KBM-7 (cell line): ENCODE measurements around the gene SEZ6.
A peak's percentile ranks its signal among the peaks of the same experiment; 100 is the strongest.

Experiments used
- DNase-seq: peaks from one replicate; pipeline ENCODE4 v3.0.0-alpha.2; 2015
- in situ Hi-C: fragments of 300-500 bp; cut with MboI; formaldehyde crosslinking; loops from 2 replicates; pipeline ENCODE4 v1.14.3; 2020; ENCODE audit warnings: low sequenced_read_pairs, low pct_unique_long_range_greater_than_20kb, mixed read lengths

The SEZ6 gene

DNA sequence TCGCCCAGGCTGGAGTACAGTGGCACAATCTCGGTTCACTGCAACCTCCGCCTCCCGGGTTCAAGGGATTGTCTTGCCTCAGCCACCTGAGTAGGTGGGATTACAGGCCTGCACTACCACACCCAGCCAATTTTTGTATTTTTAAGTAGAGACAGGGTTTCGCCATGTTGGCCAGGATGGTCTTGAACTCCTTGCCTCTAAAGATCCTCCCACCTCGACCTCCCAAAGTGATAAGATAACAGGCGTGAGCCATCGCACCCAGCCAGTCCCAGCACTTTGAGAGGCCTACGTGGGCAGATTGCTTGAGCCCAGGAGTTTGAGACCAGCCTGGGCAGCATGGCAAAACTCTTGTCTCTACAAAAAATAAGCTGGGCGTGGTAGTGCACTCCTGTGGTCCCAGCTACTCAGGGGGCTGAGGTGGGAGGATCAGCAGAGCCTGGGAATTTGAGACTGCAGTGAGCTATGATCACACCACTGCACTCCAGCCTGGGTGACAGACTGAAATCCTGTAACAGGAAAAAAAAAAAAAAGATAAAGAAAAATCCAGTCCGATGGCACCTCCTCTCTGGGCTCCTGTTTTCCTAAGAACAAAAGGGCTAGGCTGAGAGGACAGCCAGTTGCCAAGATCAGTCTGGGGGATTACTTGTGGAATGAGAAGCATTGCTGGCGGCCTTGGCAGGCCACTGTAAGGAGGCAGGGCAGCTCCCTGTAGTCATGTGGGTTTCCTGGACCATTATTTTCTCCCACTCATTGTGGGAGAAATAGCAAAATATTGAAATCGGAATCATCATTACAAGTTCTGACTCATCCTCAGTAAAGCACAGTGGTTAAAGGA, 34.1 kb upstream of the SEZ6 start:
- in situ Hi-C loops, result no loop called here
- no peak for DNase-seq

DNA sequence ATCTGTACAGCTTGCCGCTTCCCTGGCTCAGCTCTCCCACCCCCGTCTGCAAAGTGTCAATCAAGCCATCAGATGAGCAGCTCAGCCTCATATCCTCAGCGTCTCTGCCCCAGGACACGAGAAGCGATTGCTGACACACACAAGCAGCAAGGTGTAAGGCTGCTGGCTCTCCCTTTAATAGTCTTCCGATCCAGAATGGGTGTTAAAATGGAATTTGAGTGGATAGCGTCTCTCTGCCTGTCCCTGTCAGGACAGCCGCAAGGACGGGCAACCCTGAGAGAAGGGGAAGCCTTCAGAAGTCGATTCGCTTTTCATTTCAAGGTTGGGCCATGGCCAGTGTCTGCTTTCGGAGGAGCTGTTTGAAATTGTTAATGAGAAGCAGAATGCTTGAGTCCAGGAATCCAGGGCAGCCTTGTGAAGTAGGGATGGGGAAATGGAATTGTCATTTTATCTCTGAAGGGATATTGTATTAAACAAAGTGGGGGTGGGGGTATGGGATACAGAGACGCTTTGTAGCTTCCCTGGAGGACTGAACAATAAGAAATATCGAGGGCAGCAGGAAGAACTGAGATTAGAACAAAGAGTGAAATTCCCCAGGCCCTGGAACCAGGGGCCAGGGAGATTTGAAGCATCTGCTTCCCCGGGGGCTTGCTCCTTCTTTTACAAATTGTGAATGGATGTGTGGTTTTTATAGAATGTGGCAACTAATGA, 32.4 kb upstream of the SEZ6 start:
- DNase-seq, result no peak
- in situ Hi-C loops, result no loop called here

GRCh38 chr17:29037739-29038084, 31.9 kb upstream of the SEZ6 start:
- no peak for DNase-seq
- in situ Hi-C loops, result no loop called here

DNA sequence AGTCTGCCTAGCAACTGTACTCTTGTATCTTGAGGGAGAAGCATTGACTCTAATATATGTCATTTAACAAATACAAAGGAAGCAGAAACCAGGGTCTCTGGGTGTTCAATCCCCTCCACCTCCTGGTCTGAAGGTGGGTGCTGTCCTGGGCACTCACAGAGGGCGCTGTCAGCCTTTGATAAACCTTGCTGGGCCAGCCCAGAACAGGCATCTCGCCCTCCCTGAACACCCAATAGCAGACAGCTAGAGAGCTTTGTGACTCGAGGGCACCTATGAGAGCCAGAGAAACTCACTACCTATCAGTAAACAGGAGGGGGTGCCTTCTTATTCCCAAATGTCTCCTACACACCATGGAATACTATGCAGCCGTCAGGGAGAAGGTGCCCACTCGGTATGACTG, 30.8 kb upstream of the SEZ6 start:
- in situ Hi-C loops, result no loop called here
- no peak for DNase-seq

DNA sequence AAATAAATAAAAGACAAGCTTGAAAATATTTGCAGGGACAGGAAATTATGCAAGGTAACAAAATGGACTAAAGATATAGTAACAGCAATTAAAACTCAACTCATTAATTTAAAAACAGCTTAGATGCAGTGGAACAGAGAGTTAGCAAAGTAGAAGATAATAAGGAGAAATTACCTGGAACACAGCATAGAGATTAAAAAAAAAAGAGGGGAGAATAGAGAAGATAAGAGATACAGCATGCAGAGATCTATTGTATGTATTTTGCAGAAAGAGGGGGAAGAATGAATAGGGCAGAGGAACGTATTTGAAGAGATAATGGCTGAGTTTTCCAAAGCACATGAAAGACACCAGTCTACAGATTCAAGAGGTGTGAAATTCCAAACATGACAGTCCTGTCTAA, 28.7 kb upstream of the SEZ6 start:
- in situ Hi-C loops, result no loop called here

DNA sequence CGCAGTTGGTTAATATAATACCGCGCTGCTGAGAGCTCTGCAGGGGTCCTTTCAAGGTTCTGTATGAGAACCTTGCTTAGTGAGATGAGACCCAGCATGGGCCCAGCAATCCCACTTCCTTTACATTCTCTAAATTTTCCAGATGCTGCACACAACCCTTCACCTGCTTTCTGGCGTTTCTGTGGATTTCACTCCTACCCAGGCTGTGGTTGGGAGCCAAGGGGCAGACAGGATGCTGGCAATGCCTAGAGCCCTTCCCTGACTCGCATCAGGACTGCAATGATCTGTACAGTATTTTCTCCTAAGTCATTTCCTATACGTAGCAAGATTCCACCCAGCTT, 27.0 kb upstream of the SEZ6 start:
- DNase-seq, result no peak
- in situ Hi-C loops, result no loop called here

More for the DNA sequence above, 28.7 kb upstream of the SEZ6 start:
- no peak for DNase-seq

DNA sequence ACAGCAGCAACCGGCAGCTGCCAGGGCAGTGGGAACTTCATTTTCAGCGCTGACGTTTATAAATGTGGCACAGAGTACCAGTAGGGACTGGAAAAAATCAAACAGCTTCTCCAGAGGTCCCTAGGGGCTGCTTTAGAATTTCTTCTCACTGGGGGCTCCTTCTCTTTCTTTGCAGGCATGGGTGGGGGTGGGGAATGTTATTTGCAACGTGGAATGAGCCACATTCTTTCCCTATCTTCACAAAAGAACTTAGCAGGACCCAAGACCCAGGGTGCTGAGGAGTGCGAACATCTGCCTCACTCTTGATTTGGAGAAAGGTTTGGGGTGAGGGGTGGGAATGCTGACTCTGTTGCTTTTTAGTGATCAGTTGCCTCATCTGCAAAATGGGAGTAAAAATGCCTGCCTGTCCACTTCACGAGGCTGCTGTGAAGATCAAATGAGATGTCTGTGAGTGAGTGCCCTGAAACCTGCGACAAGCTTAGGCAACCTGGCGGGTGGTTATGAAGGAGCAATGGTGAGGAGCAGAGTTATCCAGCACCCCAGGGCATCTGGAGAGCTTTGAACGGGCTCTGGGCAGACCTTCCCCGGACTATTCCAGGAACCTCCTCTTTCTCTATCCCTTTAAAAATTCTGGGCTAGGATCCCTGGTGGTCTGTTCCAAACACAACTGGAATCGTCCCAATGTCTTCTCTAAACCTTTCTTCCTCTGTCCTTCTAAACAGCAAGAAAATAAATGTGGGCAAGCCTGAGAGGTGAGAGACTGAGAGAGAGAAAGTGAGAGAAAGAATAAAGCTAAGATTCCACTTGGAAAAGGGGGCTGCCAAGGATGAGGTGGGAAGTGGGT, 26.4 kb upstream of the SEZ6 start:
- in situ Hi-C loops, result no loop called here
- no peak for DNase-seq

GRCh38 chr17:29031488-29031887, 25.7 kb upstream of the SEZ6 start:
- no peak for DNase-seq
- in situ Hi-C loops, result no loop called here

DNA sequence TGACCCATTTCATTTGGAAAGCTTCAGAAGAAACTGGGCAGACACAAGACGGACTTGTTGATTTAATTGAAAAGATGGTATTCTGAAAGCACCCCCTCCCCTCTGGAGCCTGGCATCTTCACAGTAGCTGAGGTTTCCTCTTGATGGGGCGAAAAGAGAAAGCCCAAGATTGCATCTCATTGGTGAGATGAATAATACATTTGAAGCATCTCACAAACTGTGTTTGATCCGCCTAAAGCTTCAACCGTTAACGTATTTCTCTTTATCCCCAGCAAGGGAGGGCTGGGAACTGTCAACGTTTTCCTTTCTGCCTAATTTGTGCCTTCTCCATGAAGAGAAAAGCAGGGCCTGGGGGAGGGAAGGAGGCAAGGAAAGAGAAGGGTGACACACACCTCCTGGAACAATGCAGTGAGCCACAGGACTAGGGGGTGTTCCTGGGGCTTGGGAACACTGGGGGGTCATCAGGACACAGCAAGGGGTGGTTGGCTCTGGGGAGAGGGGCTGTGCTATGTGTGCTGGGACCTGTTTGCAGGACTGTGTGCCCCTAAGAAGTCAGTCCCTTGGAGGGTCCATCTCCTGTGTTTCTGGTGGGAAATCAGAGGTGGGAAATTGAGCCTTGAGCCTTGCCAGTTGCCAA, 18.6 kb upstream of the SEZ6 start:
- no peak for DNase-seq
- in situ Hi-C loops, result no loop called here

GRCh38 chr17:29022074-29022473, 16.2 kb upstream of the SEZ6 start:
- DNase-seq, result no peak
- in situ Hi-C loops, result no loop called here

GRCh38 chr17:29021226-29021625, 15.4 kb upstream of the SEZ6 start:
- DNase-seq, result peak; percentile 48
- in situ Hi-C loops, result no loop called here

DNA sequence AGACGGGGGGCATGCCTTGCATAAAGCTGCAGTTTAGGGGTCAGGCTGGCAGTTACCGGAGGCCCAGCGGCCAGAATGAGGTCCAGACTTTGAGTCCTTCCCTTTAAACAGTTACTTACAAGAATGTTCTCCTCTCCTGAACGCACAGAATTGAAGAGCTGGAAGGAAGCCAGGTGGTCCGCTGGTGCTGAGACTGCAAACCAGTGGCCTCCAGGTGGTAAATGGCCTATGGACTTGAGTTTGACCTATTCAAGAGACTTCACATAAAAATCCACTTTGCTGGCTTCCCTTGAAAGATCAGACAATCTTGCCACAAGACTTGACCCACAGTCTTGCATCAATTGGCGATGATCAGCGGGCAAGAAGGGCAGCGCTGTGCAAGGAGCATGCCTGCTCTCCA, 14.7 kb upstream of the SEZ6 start:
- no peak for DNase-seq
- in situ Hi-C loops, result no loop called here

DNA sequence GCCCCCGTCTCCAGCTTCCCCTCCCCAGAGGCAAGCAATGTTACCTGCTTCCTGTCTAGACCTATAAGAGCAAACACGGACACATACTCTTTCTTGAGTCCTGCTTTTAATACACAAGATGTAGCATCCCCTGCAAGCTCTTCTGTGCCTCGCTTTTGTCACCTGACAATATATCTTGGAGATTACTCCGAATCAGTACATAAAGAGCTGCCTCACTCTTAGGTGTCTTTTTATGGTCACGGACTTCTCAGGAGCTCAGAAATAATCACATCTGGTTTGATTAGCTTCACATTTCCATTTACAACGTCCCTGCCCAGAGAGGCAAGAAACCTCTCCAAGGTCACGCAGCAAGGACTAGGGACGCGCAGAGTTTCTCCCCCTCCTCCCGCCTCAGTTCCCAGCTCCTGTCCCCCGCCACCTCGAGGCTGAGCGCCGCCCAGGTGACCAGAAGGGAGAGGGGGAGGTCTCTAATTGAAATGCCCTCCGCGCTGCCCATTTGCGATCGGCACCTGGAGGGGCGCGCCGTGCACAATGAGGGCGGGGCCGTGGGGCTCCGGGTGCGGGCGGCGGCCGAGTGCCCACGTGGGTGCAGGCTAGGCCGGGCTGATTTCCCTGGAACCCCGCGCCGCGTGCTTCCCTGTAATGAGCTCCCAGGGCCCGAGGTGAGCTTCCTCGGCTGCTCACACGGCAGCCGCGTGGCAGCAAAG, 13.8 kb upstream of the SEZ6 start:
- DNase-seq, result no peak
- in situ Hi-C loops, result no loop called here

DNA sequence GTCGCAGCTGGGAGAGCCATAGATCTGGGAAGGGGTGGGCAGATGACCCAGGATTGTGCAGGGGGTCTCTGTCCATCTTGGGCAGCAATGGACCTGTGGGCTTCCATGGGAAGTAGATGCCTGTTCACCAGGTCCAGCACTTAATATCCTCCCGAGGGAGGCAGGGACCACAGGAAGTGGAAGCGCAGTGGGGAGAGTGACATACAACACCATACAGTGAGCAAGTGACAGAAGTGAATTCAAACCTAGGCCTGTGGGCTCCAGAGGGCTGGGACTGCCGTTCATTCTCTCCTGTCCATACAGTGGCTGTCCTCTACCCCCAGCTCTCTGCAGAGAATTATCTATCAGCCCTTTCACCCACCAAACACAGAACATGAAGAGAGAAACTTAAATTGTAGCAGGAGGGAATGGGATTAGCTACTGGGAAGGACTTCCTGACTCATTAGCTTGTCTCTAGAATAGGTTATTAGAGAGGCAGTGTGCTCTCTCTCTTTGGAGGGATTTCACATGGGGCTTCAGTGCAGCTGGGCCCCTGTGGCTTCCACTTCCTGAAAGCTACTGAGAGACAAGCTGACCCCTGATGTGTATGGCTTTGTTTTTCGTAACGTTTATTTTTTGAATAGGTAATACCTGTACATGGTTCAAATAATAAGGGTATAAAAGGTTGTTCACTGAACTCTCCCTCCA, 13.1 kb upstream of the SEZ6 start:
- DNase-seq, result peak; percentile 23

DNA sequence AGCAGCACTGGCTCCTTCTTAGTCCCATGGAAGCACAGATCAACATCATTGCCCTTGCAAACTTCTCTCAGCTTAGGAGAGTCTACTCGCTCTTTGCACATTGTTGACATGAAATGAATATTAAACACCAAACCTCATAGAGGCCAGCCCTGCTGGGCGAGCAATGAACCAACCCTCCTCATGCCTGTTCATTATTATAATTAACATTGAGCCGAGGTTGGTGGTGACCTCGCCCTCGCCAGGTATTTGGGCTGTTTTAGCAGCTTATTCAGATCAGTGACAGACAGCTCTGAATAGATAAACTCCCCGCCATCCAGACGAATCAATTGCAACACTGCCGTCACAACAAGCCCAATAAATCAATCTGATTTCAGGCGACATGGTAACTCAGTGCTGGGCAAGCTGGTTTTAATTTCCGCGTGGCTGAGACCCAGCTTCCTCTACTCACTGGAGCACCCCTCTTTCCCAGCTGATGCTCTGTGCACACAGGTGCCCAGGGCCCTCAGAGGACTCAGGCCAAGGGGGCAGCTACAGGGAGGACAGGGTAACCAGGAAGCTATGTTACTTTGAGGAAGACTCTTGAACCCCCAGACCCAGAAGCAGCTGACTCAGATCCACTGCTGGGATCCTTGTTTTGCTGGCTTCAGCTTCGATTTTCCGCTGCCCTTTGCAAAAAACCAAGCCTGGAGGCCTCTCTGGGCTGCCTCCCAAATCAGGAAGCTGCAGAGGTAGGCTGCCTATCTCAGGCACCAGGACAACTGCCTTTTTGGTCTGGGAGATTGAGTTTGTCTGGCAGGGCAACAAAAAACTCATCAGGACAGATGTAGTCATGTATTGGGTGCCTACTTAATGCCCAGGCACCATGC, 10.7 kb upstream of the SEZ6 start:
- no peak for DNase-seq
- in situ Hi-C loops, result no loop called here

More for the DNA sequence above, 13.1 kb upstream of the SEZ6 start:
- in situ Hi-C loops, result no loop called here

DNA sequence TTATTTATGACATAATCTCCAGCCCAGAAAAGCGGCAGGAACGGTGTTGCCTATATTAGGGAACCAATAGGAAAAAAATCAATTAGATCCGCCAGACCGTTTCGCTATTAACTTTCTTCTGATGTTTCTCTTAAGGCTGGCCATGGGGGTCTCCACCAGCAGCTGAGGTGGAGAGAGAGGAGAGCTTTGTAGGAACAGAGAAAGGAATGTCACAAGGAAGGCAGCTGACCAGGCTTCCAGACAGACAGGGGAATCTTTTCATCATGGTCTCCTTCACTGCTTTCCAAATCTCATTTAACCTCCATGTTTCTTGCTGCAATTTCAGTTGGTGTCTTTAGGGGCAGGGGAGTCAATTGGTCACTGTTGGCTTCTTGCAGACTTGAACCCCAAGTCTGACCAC, 8.9 kb upstream of the SEZ6 start:
- no peak for DNase-seq
- in situ Hi-C loops, result no loop called here

DNA sequence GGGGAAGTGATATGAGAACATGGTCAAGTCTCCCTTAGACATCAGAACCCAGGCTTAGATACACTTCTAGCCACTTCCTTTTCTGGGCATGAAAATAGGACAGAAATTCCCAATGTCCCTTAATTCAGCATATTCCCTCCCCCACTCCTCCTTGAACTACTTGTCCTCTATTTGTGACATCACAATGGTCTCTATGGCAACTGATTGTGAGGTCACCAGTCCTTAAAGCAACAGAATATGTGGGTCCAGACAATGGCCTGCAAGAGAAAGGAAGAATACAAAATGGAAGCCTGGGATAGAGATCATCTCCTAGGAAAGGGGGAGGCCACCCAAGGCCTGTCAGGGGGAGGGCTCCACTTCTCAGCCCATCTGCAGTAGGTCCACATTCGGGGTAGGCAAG, 6.7 kb upstream of the SEZ6 start:
- in situ Hi-C loops, result no loop called here
- no peak for DNase-seq

DNA sequence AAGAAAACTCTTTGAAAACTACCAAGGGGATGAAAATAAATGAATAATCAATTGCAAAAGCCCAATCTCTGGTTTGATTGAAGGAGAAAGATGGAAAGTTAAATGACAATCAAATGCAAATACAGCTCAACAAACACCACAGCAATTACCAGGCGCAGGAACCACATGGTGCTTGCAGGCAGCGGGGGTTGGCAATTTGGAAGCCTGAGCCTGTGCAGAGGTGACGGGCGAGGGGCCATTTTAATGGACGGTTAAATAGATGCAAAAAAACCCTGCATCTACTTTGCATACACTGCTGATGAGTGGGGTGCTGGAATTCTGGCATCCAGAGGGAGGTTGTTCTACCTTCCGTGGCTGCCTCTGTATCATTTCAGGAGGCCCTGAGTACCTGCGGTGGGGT, 4.8 kb upstream of the SEZ6 start:
- DNase-seq, result no peak
- in situ Hi-C loops, result no loop called here
